Ectodermal cell (in vitro differentiated cells): ENCODE measurements around the gene CKMT2.

Source experiments
- H3K27ac ChIP-seq: 2 replicates; pipeline ENCODE4 v1.7.0; 2013; ENCODE audit warnings: mild to moderate bottlenecking, low read depth, low read length; ENCODE audit not compliant: insufficient read depth, poor library complexity, severe bottlenecking
- H3K27me3 ChIP-seq: 2 replicates; pipeline ENCODE4 v1.7.0; 2013; ENCODE audit warnings: mild to moderate bottlenecking, low read length; ENCODE audit not compliant: insufficient read depth, control insufficient read depth, poor library complexity, severe bottlenecking
- H3K36me3 ChIP-seq: one replicate; pipeline ENCODE4 v1.7.0; 2013; ENCODE audit warnings: low read length; ENCODE audit not compliant: control insufficient read depth, insufficient read depth
- H3K4me1 ChIP-seq: one replicate; pipeline ENCODE4 v1.7.0; 2013; ENCODE audit warnings: low read length; ENCODE audit not compliant: control insufficient read depth, insufficient read depth
- H3K4me3 ChIP-seq: 2 replicates; pipeline ENCODE4 v1.7.0; 2013; ENCODE audit warnings: low read depth, low read length, control low read depth; ENCODE audit not compliant: insufficient read depth
- H3K9me3 ChIP-seq: 2 replicates; pipeline ENCODE4 v1.7.0; 2013; ENCODE audit warnings: mild to moderate bottlenecking, low read length, moderate library complexity; ENCODE audit not compliant: control insufficient read depth
- WGBS, 2 experiments: methylation state at CpG; one replicate each; pipeline ENCODE4 v1.1.7; 2013; ENCODE audit warnings: missing lambda C conversion rate in 2 of 2; 5-methylcytosine and 5-hydroxymethylcytosine counted together

The CKMT2 gene

GRCh38 chr5:81234299-81234698, 1.2 kb downstream of the CKMT2 start:
- Histone ChIP-seq H3K4me3 (no peak overlapping the region), H3K27me3 (peaks cover 7% of the 10 kb centered on the region), H3K36me3 (no peaks in the 10 kb centered on the region), H3K9me3 (no peaks in the 10 kb centered on the region), H3K4me1 (peaks cover 10% of the 10 kb centered on the region), H3K27ac (no peak overlapping the region)
- WGBS, 2 experiments: 71 to 76% methylated on average over 7 of the region's 7 CpGs

DNA sequence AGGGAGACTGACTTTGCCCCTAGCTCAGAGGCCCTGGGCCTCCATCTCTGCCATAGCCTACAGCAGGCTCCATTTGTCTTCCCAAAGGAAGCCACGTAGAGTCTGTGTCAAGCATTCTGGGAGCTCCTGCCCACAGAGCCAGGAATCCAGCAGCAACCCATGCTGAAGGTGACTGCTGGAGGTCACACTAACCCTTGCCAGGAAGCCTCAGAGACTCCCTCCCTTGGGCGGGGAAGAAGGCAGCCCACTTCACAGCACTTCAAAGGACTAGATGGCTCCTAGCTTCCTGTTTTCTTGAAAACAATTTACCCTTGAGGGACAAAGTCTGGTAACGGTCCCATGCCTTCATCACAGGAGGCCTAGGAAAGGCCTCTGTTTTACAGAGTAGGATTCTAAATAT, 1.7 kb downstream of the CKMT2 start:
- H3K9me3 ChIP-seq: no peaks in the 10 kb centered on the region

GRCh38 chr5:81235287-81236072, 2.4 kb downstream of the CKMT2 start:
- Histone ChIP-seq H3K4me3 (no peak overlapping the region), H3K9me3 (no peaks in the 10 kb centered on the region), H3K27me3 (peaks cover 7% of the 10 kb centered on the region), H3K36me3 (no peaks in the 10 kb centered on the region), H3K27ac (no peak overlapping the region), H3K4me1 (peaks cover 10% of the 10 kb centered on the region)
- WGBS, 2 experiments: 89% methylated on average over 10 of the region's 10 CpGs

More for the DNA sequence above, 1.7 kb downstream of the CKMT2 start:
- 82 to 94% methylated on average over 3 of the region's 3 CpGs for WGBS, 2 experiments
- peaks cover 7% of the 10 kb centered on the region for H3K27me3 ChIP-seq
- no peak overlapping the region for H3K27ac ChIP-seq
- no peak overlapping the region for H3K4me3 ChIP-seq
- no peaks in the 10 kb centered on the region for H3K36me3 ChIP-seq
- H3K4me1 ChIP-seq: peaks cover 10% of the 10 kb centered on the region

- peaks cover 5% of the 10 kb centered on the region for H3K27me3 ChIP-seq
- WGBS, 2 experiments: 94 to 95% methylated on average over 4 of the region's 4 CpGs
- H3K4me1 ChIP-seq: peaks cover 3% of the 10 kb centered on the region
- no peak overlapping the region for H3K27ac ChIP-seq
- no peak overlapping the region for H3K4me3 ChIP-seq
- H3K9me3 ChIP-seq: no peaks in the 10 kb centered on the region
- no peaks in the 10 kb centered on the region for H3K36me3 ChIP-seq
Measured at GRCh38 chr5:81238460-81238859, 5.3 kb downstream of the CKMT2 start.

GRCh38 chr5:81239613-81240012, 6.5 kb downstream of the CKMT2 start:
- Histone ChIP-seq H3K27ac (no peak overlapping the region), H3K9me3 (no peaks in the 10 kb centered on the region), H3K4me3 (no peak overlapping the region), H3K4me1 (no peaks in the 10 kb centered on the region), H3K27me3 (no peaks in the 10 kb centered on the region), H3K36me3 (no peaks in the 10 kb centered on the region)
- 90 to 93% methylated on average over 4 to 5 of the region's 5 CpGs for WGBS, 2 experiments

- no peaks in the 10 kb centered on the region for H3K36me3 ChIP-seq
- H3K4me3 ChIP-seq: no peak overlapping the region
- peaks cover 5% of the 10 kb centered on the region for H3K4me1 ChIP-seq
- H3K27ac ChIP-seq: no peak overlapping the region
- WGBS, 2 experiments: 74 to 81% methylated on average over 5 of the region's 5 CpGs
- H3K27me3 ChIP-seq: no peaks in the 10 kb centered on the region
- no peaks in the 10 kb centered on the region for H3K9me3 ChIP-seq
Measured at GRCh38 chr5:81241001-81241400, 7.9 kb downstream of the CKMT2 start.

DNA sequence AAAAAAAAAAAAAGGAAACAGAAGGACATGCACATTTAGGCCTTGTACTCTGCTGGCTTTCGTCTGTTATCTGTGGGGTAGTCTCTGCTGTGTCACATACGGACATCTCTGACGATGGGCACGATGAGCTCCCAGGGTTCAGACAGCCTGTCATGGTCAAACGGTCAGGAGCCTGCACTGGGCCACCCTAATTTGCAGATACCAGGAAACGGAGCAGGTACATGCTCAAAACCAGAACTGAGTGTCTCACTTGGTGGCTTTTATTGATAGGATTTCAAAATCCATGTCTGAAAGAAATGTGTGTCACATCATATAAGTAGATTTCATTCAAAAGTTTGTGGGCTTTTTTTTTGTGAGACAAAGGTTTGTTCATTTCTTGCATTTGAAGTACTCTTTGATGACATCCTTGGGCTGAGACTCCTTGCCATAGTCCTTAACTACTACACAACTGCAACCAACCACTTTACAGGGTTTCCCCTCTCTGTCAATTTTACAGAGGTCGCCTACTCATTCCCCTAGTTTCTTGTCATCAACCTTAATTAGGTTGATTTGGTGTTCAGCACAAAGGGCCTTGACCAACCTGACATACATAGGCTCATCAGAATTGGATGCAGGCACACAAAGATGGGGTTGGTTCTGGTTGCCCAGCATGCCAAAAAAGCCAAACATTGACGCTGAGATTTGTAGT, 9.0 kb downstream of the CKMT2 start:
- 95 to 96% methylated on average over 8 of the region's 8 CpGs for WGBS, 2 experiments
- no peak overlapping the region for H3K4me3 ChIP-seq
- peaks cover 14% of the 10 kb centered on the region for H3K4me1 ChIP-seq
- no peaks in the 10 kb centered on the region for H3K36me3 ChIP-seq
- no peak overlapping the region for H3K27ac ChIP-seq
- no peaks in the 10 kb centered on the region for H3K27me3 ChIP-seq
- no peaks in the 10 kb centered on the region for H3K9me3 ChIP-seq

DNA sequence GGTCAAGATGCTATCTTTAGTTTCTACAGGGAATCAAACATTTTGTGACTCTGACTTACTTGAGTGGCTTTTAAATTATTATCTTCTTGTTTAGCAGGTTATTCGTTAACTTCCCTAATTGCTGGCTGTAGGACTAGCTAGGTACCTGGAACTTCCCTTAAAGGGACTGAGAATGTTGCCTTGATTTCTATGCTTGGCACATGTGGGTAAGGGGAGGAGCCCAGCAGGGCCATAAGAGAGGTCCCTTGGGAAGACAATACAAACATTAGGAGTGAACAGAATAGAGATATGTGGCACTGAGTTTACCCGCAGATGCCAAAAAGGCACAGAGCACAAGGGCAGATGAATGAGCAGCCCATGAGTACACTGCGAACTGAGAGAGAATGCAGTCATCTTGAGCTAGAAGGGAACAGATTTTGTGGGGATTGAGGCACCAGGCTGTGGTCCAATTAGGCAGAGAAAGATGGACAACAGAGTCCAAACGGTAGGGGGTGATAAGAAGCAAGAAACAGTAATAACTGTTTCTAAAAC, 9.8 kb downstream of the CKMT2 start:
- peaks cover 22% of the 10 kb centered on the region for H3K4me1 ChIP-seq
- no peaks in the 10 kb centered on the region for H3K27me3 ChIP-seq
- 93 to 96% methylated on average over 4 of the region's 4 CpGs for WGBS, 2 experiments
- no peak overlapping the region for H3K27ac ChIP-seq
- H3K36me3 ChIP-seq: no peaks in the 10 kb centered on the region
- H3K4me3 ChIP-seq: no peak overlapping the region
- H3K9me3 ChIP-seq: no peaks in the 10 kb centered on the region

DNA sequence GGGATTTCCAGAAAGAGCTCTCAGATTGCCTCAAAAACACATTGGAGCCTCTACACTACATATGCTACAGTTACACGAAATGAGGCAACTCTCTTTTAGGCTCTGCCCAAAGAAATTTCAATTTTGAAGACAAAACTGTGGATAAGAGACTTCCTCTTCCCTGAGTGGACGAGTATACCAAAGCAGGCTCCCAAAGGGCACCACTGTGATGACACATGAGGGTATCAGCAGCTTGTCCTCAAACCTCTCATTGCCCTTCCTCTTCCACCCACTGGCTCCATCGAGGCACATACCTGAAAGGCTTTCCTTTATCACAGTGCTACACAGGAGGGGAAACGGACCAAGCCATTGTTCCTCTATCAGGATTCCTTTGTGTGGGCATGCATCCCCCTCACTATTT, 11.3 kb downstream of the CKMT2 start:
- Histone ChIP-seq H3K4me1 (peaks cover 26% of the 10 kb centered on the region), H3K27me3 (no peaks in the 10 kb centered on the region), H3K36me3 (no peaks in the 10 kb centered on the region), H3K4me3 (no peak overlapping the region), H3K27ac (no peak overlapping the region), H3K9me3 (no peaks in the 10 kb centered on the region)
- 88 to 90% methylated on average over 4 of the region's 4 CpGs for WGBS, 2 experiments

DNA sequence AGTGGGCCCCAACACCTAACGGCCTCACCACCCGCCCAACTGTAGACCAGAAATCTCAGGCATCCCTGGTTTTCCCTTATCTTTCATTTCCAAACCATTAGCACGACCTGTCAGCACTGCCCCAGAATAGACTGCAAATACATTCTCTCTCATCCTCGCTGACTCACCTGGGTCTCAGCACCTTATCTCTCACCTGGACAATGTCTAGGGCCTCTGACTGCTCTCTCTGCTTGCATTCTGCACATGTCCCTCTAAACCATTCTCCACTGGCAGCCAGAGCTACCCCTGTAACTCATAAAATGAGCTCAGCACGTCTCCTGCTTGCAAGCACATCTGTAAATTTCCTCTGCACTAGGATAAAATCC, 12.7 kb downstream of the CKMT2 start:
- H3K4me1 ChIP-seq: peaks cover 26% of the 10 kb centered on the region
- 91 to 92% methylated on average over 5 of the region's 5 CpGs for WGBS, 2 experiments
- no peaks in the 10 kb centered on the region for H3K36me3 ChIP-seq

More for the DNA sequence above, 12.7 kb downstream of the CKMT2 start:
- Histone ChIP-seq H3K4me3 (no peak overlapping the region), H3K27me3 (no peaks in the 10 kb centered on the region), H3K9me3 (no peaks in the 10 kb centered on the region), H3K27ac (no peak overlapping the region)
